GM21360 (cell line): Measurements from ENCODE around the gene COLEC11.

Source experiments
- ATAC-seq: cut with Tn5 transposase; IDR thresholded peaks from one replicate; pipeline ENCODE4 v1.9.1; 2021; ENCODE audit warnings: mild to moderate bottlenecking, moderate library complexity; ENCODE audit not compliant: unreplicated experiment

COLEC11 gene

GRCh38 chr2:3637311-3637675 is 42.4 kb downstream of the COLEC11 start:
- no peak for ATAC-seq

- no peak for ATAC-seq
These were observed 43.0 kb downstream of the COLEC11 start for GRCh38 chr2:3637692-3638455.

- no peak for ATAC-seq
These were observed 43.5 kb downstream of the COLEC11 start for GRCh38 chr2:3638456-3638810.

- no peak for ATAC-seq
These were observed 44.2 kb downstream of the COLEC11 start for GRCh38 chr2:3639015-3639630.

- ATAC-seq: no peak
These were observed 44.7 kb downstream of the COLEC11 start for GRCh38 chr2:3639653-3640052.

GRCh38 chr2:3641181-3641580 is 46.3 kb downstream of the COLEC11 start:
- no peak for ATAC-seq

- no peak for ATAC-seq
These were observed 47.0 kb downstream of the COLEC11 start for GRCh38 chr2:3641841-3642421.

GRCh38 chr2:3642521-3643215 is 47.8 kb downstream of the COLEC11 start:
- ATAC-seq: no peak

GRCh38 chr2:3643371-3644245 is 48.7 kb downstream of the COLEC11 start:
- no peak for ATAC-seq

GRCh38 chr2:3644246-3644525 is 49.3 kb downstream of the COLEC11 start:
- ATAC-seq: peak; percentile 56

GRCh38 chr2:3644891-3645605 is 50.1 kb downstream of the COLEC11 start:
- ATAC-seq: no peak

- ATAC-seq: no peak
These were observed 51.0 kb downstream of the COLEC11 start for GRCh38 chr2:3645745-3646389.

GRCh38 chr2:3646446-3646845 is 51.5 kb downstream of the COLEC11 start:
- ATAC-seq: no peak

- no peak for ATAC-seq
These were observed 52.3 kb downstream of the COLEC11 start for GRCh38 chr2:3647246-3647645.

GRCh38 chr2:3647831-3648651 is 53.1 kb downstream of the COLEC11 start:
- ATAC-seq: no peak

GRCh38 chr2:3648652-3649177 is 53.8 kb downstream of the COLEC11 start:
- ATAC-seq: no peak

GRCh38 chr2:3649581-3649980 is 54.7 kb downstream of the COLEC11 start:
- ATAC-seq: no peak

- ATAC-seq: no peak
These were observed 55.4 kb downstream of the COLEC11 start for GRCh38 chr2:3650140-3650920.
